ENCODE results near the gene HBM. TPM values are rescaled to one million over a fixed set of nuclear protein-coding genes. Genes with fewer than 3 reads are reported as not detected.

The HBM gene
- total RNA-seq, 1 experiment from 2014 or later: not detected

- Histone ChIP-seq H3K56ac (ENCODE audit: insufficient read length, low read depth, low read length) (no peak overlapping the region), H3K23ac (ENCODE audit: insufficient read length, low read depth, low read length) (no peak overlapping the region), H3K4ac (ENCODE audit: low read depth, low read length) (no peak overlapping the region), H4K91ac (ENCODE audit: insufficient read length, low read depth, low read length) (no peak overlapping the region), H3K9me3 (ENCODE audit: control insufficient read depth, low read depth, low read length) (no peaks in the 10 kb centered on the region), H3K79me2 (ENCODE audit: insufficient read depth, low read length) (no peaks in the 10 kb centered on the region), H3K18ac (ENCODE audit: insufficient read length, low read depth, low read length) (no peak overlapping the region), H2BK12ac (ENCODE audit: insufficient read length, low read depth, low read length) (no peak overlapping the region), H3K9ac (ENCODE audit: extremely low read depth, insufficient read length, low read length) (no peak overlapping the region), H3T11ph (ENCODE audit: low read length) (no peak overlapping the region), H3K27me3 (ENCODE audit: insufficient read depth, low read length) (peaks cover 17% of the 10 kb centered on the region; the same call in 1 of the 2 replicates), H3K79me1 (ENCODE audit: insufficient read depth, low read depth, low read length, poor library complexity, severe bottlenecking) (no peaks in the 10 kb centered on the region), H2BK15ac (ENCODE audit: low read depth, low read length) (no peak overlapping the region), H2BK120ac (ENCODE audit: low read depth, low read length, poor library complexity, severe bottlenecking) (no peak overlapping the region), H3K23me2 (ENCODE audit: insufficient read length, low read depth, low read length, poor library complexity, severe bottlenecking) (peaks cover 5% of the 10 kb centered on the region), H3K14ac (ENCODE audit: insufficient read depth, low read length) (no peak overlapping the region), H2BK20ac (ENCODE audit: low read depth, low read length, poor library complexity, severe bottlenecking) (no peak overlapping the region), H2AK5ac (ENCODE audit: insufficient read length, low read length) (no peak overlapping the region), H4K8ac (replicated peaks; ENCODE audit: insufficient read length, low read depth, low read length) (no peak overlapping the region), H2AFZ (ENCODE audit: low read length) (no peak overlapping the region), H3K27ac (ENCODE audit: insufficient read length, low read depth, low read length) (no peak overlapping the region), H4K5ac (ENCODE audit: insufficient read length, low read depth, low read length) (no peak overlapping the region), H2BK5ac (ENCODE audit: insufficient read length, low read length) (no peak overlapping the region), H3K4me2 (ENCODE audit: insufficient read depth, insufficient read length, low read length) (no peak overlapping the region), H3K4me1 (ENCODE audit: insufficient read depth, low read length) (no peaks in the 10 kb centered on the region), H4K20me1 (ENCODE audit: control insufficient read depth, insufficient read depth, insufficient read length) (no peaks in the 10 kb centered on the region)
- WGBS (ENCODE audit: extremely low coverage, insufficient read length, low lambda C conversion rate): no CpG with 5 or more reads among the region's 7 CpGs
- no peaks in the 10 kb centered on the region; a peak in 1 of 5 replicates for H3K9me3 Mint-ChIP-seq
- peaks cover 25% of the 10 kb centered on the region for H3K27me3 Mint-ChIP-seq (ENCODE audit: low read depth)
- DNase-seq: no peak
- peak overlapping the region in 1 of 3 experiments; percentile 59; a peak in 2 of 7 replicates for H3K27ac Mint-ChIP-seq
- no peak overlapping the region for H3K4me3 Mint-ChIP-seq
- no peak for TF ChIP-seq CTCF (conservative IDR thresholded peaks at IDR 0.05)
- H3K36me3 Mint-ChIP-seq (ENCODE audit: insufficient read depth in 1 of 3, low read depth in 3 of 3): peaks cover 6 to 22% (median 18%) of the 10 kb centered on the region in 3 experiments; a peak in 6 of 7 replicates
- no peaks in the 10 kb centered on the region for H3K4me1 Mint-ChIP-seq
Observed at GRCh38 chr16:183005-183404, 17.2 kb downstream of the HBM start.
